ENCODE measurements around the gene TCEA3.

The TCEA3 gene

DNA sequence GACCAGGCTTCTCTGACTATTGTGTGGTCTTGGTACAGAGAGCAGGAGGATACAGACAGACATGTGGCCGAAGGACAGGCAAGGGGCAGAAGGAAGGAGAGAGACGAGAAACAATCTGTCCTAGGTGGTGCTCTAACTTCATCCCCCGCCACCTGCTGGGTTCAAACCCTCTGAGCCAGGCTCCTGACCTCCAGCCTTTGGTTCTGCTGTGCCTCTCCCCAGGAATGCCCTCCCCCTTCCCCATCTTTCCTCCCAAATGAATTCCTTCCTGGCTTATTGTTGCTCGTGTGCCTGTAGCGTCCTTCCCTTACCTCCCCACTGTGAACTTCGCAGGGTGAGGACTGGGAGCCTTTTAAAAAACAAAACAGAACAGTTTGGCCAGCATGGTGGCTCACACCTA, 5.4 kb downstream of the TCEA3 start:
- DNase-seq: no peak

DNA sequence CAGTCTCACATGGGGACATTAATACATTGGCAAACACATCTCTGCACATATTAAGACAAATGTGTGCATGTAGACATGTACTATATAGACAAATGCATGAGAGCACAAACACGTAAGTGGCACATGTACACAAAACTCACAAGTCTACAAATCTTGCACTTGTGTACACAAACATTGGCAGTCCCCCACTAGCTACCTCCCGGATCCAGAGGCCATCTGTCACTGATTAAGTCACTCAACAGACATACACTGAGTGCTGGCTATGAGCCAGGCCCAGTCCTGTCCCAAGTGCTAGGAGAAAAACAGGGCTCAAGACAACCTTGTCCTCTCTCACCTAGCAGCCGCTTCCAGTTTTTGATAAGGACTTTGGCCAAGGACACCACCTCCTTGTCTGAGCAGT, 7.0 kb downstream of the TCEA3 start:
- DNase-seq: no peak

DNA sequence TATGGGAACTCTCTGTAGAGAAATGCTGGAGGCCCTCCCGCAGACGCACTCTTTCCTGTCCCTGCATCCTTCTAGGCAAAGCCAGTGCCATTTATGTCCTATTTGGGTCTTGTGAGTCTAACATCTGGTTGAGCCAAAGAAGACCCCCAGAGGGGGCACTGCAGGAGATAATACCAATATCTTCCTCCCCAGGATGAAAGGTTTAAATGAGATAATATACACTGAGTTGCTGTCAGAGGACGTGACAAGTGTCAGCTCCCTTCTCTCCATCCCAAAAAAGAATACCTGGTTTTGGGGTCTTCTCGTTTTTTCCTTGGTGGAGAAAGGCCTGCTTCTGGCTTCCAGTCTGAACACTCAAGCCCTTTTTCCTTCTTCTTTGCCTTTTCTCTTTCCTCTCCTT, 7.6 kb downstream of the TCEA3 start:
- no peak for DNase-seq

DNA sequence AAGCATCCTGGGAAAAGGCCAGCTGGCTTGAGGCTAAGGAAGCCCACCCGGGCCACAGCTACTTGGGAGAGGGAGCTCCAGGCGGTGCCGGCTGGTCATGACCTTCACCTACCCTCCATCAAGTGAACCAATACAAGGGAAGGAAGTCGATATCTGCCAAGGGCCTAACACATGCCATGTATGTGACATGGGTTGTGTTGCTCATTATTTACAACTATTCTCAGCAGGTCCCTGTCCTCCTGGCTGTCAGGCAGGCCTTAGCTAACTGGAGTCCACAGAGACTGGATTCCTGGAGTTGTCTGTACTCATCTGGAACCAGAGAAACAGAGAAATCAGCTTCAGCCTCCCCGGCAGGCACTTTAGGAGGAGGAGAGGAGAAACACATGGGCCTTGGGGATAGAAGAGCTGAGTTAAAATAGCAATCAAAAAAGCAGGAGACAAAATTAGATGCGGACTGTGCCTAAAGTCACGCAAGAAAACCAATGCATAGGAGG, 15.7 kb downstream of the TCEA3 start:
- no peak for DNase-seq

DNA sequence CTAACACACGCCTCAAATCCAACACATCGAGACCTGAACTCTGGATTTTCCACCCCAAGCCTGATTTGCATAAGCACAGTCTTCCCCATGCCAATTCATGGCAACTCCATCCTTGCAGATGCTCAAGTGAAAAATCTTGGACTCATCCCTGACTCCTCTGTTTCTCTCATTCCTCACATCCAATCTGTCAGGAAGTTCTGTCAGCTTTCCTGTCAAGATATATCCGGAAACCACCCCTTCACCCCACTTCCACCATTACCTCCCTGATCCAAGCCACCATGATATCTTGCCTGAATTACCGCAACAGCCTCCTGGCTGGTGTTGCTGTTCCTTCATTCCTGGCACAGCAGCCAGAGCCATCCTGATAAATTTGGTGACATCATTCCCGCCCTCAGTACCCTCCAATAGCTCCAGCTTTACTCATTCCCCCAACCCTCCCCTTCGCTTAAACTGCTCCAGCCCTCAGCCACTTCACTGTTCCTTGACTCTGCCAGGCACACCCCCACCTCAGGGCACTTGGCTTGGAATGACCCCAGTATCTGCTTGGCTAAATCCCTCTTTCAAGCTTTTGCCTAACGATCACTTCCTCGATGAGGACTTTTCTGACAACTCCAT, 17.4 kb downstream of the TCEA3 start:
- DNase-seq: no peak

DNA sequence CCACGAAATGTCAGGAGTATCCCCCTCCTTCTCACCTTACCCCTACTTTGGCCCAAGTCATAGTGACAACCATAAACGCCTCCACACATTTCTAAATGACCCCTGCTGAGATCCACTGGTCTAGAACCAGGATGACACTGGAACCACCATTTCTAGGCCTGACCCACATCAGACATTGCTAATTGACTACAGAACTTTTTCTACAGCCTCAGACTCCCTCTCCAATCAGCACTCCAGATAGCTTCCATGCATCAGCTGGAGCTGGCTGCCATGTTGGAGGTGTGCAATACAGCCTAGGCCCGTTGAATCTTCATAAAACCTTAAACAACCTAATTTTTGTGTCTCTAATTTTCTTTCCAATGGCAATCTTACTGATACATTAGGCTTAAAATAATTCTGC, 18.6 kb downstream of the TCEA3 start:
- no peak for DNase-seq

DNA sequence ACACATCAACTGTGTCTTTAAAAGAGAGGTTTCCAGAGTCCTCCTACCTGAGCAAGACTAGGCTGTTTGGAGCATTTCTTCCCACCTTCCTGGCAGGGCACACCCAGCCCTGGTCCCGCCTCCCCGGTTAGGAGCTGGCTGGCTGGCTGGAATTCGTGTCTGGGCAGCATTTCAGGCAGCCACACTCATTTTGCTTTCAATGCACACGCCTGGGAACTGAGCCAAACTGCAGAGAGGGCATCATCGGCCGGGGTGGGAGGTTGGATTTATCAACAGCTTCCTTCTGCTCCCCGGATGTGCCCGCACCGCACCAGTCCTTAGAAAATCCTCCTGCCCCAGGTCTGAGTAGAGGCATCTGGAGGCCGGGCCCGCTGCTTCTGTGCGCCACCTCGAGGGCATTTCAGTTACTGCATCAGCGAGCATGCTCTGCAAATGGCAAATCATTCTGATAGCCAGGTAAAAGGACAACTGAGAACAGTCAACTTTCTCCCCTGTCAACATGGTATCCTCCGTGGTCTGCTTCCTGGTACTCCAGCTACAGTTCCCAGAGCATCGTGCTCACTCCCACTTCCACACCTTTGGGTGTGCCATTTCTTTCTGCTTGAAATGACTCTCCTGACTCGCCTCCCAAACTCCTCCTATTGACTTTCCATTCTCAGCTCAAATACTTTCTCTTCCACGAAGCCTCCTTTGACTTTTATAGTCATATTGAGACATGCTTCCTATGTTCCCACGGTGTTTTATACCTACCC, 20.6 kb downstream of the TCEA3 start:
- peak; percentile 89 for DNase-seq

DNA sequence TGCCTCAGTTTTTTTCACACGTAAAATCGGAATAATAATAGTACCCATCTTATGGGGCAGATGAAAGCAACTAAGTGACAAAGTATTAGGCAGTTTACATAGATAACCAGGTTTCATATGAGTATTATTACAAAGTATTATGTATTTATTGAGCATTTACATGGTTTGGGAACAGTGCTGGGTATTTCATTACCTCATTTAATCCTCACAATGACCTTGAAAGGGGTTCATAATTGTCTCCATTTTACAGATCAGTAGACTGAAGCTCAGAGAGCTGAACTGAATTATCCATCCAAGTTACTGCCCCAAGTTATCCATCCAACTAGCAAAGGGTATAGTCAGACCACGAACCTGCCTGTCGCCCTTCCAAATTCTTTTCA, 21.2 kb downstream of the TCEA3 start:
- no peak for DNase-seq

DNA sequence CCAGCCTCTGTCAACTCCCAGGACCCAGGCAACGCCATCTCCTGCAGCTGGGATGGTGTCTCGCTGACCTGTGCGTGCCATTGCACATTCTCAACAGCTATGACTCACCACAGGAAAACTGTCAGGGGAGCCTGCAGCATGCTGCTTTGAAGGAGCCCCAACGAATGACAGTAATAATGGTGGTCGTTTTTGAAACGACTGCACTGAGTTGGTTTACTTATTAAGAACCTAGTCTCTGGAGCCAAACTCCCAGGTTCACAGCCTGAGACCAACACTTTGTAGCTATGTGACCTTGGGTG, 21.6 kb downstream of the TCEA3 start:
- DNase-seq: no peak

DNA sequence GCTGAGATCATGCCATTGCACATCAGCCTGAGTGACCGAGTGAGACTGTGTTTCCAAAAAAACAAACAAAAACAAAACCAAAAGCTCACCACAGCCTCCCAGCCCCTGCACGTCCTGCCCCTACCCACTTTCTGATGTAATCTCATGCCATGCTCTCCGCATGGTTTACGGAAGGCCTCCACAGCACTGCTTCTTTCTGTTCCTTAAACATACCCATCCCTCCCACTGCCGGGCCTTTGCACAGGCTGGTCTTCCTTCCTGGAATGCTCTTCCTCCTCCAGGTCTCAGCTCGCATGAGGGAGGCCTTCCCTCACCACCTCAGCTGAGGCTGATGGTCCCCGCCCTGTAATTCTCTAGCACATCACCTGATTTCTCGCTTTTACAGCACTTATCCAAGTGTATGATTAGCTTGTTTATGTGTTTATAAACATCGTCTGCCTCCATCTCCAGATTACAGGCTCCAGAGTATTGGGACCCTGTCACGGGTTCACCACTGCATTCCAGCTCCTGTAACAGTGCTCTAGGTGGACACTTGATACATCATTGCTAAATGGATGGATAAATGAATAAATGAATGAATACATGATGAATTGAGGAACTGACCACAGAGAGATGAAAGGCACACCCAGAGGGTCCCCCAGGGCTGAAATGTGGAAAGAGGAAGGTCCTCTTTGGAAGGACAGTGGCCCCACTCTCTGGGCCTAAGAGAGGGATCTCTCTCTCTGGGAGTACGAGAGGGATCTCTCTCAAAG, 22.1 kb downstream of the TCEA3 start:
- no peak for DNase-seq

DNA sequence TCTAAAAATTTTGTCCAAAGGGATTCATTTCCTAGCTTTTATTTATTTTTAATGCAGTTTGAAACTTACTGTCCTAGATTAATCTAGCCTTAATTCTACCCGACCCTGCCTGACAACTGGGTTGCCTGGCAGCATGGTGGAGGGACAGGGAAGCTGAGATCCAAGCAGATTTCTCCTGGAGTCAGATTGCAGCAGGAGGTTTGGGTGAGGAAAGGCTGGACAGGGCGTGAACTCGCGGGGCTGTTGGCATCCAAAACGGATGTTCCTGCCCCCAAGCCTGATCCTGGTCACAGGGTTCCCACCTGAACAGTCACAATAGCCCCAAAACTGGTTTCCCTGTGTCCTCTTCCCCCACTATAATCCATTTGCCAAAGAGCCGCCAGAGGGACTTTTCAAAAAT, 23.2 kb downstream of the TCEA3 start:
- no peak for DNase-seq

DNA sequence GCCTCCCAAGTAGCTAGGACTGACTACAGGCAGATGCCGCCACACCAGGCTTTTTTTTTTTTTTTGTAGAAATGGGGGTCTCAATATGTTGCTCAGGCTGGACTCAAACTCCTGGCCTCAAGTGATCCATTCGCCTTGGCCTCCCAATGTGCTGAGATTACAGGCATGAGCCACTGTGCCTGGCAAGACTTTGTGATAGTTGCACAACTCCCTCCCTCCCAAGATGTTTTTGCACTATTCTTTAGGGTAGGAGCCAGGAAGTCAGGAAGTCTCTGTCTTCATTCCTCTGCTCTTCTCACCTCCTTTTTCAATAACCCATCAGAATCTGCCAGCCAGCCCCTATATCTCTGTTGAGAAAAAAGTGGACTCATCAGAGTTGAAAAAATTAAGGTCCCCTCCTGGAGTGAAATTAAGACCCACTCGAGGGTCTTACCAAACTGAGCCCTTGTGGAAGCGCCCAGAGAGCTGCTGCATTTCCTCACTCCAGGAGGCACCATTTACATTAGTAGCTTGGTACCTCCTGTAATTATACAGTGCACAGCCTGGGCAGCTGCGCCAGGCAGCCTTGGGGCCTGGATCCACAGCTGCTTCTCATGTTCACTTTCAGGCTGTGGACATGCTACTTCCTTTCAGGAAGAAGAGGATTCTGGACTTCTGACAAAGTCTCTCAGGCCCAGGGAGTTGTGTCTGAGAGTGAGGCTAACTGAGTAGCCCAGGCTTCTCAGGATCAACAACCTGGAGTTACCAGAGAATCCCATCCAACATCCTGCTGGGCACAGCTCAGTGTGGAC, 24.0 kb downstream of the TCEA3 start:
- no peak for DNase-seq

DNA sequence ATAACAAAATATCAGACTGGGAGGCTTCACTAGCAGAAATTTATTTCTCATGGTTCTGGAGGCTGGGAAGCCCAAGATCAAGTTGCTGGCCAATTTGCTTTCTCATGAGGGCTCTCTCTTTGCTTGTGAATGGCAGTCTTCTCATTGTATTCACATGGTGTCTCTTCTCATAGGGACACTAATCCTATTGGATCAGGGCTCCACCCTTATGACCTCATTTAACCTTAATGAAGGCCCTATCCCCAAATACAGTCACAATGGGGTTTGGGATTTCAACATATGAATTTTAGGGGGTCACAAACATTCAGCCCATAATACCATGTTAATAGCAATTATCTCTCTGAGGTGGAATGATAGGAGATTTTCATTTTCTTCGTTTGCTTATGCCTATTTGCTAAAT, 25.3 kb downstream of the TCEA3 start:
- no peak for DNase-seq

DNA sequence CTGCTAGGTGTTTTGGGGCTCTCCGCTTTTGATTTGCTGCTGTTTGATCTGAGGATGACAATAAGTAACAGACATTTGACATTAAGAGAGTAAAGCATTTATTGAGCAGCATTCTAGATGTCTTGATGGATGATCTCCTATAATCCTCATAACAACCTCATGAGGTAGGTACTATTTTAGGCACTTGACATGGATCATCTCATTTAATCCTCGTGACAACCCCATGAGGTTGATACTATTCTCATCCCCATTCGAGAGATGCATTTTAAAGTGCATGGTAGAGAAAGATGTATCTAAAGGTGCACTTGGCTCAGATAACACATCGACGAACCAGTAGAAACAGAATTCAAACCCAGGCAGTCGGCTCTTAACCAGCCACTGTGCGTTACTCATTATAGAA, 26.6 kb downstream of the TCEA3 start:
- DNase-seq: no peak

DNA sequence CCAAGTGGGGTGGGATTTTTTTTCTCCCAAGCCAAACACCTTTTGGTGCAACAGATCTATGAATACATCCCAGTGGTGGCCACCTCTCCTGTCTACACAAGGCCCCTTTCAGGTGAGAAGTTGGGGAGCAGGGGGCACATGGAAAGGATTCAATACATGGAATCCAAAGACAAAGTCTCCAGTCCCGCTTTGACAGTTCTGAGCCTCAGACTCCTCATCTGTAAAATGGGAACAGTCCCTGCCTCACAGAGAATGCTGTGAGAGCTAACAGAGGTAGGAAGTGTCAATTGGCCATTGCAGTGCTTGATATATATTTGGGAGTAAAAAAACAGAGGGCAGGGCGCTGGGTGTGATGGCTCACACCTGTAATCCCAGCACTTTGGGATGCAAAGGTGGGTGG, 28.2 kb downstream of the TCEA3 start:
- no peak for DNase-seq

DNA sequence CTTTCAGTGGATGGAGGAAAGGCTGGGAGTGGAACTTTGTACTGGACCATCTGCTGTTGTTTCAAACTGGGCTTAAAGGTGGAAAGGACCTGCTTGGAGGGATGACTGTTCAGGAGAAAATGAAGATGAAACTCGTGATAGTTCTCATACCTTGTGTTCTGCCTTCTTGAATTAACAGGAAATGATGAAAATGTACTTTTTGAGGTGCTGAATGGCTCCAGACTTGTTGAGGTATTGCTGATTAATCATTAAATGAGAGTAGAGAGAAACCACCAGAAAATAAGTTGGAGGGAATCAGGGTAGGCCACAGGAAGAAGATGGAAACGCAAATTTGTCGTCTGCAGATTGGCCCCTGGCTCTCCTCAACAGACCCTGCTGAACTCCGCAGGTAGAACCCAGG, 28.7 kb downstream of the TCEA3 start:
- no peak for DNase-seq

DNA sequence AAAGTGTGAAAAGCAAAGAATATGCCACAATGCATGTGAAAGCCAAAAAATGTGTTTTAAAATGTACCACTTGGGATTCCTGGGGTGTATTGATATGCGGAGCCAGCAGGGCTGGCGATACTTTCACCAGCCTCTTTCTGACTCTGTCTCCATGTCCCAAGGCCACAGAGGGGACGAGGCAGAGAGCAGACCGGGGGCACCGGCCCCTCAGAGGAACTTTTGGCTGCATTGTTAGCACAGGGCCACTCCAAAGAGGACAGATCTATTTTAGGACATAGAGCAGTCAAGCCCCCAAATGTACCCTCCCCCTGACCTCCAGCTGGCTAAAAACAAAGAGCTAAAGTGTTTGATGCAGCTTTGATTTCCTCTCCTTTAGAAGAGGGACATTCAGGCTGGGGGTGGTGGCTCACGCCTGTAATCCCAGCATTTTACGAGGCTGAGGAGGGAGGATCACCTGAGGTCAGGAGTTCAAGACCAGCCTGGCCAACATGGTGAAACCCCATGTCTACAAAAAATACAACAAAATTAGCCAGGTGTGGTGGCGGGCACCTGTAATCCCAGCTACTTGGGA, 29.3 kb downstream of the TCEA3 start:
- peak; percentile 51 for DNase-seq

DNA sequence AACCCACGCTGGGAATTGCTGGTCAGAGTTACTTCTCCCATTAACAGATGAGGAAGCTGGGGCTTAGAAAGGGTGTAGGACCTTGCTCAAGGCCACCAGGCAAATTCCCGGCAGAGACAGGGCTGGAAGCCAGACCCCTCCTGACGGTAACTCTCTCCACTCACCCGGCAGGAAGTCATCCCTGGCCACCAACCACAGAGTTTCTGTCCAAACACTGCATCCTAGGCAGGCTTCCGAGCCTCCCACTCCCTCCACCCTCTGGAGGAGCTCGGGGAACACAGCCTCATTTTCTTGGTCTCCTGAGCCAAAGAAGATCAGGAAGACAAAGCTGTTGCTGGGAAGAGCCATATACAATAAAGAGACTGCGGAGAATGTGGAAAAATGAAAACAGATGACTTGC, 29.9 kb downstream of the TCEA3 start:
- peak; percentile 90 for DNase-seq

DNA sequence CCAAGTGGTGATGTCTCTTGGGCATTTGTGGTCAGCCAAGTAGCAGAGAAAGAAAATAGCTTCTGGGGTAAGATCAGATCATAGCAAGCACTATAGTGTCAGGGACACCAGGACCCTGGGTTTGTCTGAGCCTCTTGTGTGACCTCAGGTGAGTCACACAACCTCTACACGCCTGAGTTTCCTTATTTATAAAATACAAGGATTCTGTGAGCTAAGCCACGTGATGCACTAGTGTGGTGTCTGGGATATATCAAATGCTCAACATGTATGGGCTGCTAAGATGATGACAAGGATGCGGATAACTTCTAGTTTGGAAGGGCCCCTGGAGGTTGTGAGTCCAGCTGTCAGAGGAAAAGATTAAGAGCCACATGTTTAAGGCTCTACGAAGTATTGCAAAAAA, 30.4 kb downstream of the TCEA3 start:
- DNase-seq: no peak

DNA sequence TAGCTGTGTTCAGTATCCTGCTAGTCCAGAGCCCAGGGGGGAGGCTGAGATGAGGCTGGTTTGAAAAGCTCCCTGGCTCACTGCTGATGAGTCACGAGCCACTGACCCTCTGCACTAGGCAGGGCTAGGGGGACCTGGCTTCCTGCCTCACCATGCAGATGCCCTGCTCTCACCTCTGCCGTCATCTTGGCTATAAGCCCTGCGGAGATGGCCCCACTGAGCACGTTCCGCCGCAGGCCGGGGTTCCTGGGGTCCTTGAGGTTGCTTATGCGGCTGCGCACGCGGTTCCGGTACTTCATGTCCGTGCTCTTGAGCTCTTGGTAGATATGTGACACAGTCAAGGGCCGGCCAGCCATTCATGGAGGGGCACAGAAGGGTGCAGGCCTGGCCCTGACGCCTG, 30.8 kb downstream of the TCEA3 start:
- DNase-seq: no peak

DNA sequence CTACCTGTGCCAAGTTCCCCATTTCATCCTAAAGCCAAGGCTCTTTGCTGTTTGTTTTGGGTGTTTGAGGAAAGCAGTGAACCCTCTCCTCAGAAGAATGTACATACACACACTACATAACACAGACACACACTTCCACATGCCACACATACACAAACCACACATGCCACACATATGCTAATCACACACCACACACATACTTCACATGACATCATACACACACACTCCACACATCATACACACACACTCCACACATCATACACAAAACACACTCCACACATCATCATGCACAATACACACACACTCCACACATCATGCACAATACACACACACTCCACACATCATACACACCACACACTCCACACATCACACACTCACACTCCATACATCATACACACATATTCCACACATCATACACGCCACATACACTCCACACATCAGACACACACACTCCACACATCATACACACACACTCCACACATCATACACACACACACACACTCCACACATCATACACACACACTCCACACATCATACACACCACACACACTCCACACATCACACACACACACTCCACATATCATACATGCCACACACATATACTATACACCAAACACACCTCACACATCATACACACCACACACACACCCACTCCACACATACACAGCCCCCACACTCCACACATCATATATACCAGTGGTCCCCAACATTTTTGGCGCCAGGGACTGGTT, 32.3 kb downstream of the TCEA3 start:
- no peak for DNase-seq

DNA sequence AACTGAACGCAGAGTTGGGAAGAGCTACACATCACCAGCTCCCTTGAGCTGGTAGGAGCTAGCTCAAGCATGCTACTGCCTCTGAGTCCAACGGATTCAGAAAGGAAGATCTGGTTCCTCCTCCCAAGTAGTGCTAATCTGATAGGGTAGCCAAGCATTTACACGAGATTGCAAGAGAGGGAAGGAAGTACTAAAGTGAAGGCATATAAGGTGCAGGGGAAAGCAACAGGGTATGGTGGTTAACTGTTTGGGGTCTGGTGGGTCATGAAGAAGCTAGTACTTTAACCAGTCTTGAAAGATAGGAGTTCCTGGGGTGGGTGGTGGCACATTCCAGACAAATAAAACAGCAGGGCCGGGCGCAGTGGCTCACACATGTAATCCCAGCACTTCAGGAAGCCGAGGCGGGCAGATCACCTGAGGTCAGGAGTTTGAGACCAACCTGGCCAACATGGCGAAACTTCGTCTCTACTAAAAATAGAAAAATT, 34.7 kb downstream of the TCEA3 start:
- no peak for DNase-seq

All from left hindlimb (tissue), 1 donor.